ENCODE results near the gene ARHGAP9.
"Not testable (repeated sequence)": the region's sequence is repeated elsewhere in the genome, so short reads cannot be mapped to it uniquely, and the experiment has no call there.

ARHGAP9 gene

DNA sequence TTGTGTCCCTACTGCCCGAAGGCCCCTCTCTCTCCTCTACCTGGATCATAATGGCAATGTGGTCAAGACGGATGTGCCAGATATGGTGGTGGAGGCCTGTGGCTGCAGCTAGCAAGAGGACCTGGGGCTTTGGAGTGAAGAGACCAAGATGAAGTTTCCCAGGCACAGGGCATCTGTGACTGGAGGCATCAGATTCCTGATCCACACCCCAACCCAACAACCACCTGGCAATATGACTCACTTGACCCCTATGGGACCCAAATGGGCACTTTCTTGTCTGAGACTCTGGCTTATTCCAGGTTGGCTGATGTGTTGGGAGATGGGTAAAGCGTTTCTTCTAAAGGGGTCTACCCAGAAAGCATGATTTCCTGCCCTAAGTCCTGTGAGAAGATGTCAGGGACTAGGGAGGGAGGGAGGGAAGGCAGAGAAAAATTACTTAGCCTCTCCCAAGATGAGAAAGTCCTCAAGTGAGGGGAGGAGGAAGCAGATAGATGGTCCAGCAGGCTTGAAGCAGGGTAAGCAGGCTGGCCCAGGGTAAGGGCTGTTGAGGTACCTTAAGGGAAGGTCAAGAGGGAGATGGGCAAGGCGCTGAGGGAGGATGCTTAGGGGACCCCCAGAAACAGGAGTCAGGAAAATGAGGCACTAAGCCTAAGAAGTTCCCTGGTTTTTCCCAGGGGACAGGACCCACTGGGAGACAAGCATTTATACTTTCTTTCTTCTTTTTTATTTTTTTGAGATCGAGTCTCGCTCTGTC lies 22.8 kb downstream of the ARHGAP9 start:
- no peak for DNase-seq (ENCODE audit: low spot score)

- peak; percentile 59 for DNase-seq (ENCODE audit: low spot score)
These were observed 23.4 kb downstream of the ARHGAP9 start for GRCh38 chr12:57456145-57456700.

DNA sequence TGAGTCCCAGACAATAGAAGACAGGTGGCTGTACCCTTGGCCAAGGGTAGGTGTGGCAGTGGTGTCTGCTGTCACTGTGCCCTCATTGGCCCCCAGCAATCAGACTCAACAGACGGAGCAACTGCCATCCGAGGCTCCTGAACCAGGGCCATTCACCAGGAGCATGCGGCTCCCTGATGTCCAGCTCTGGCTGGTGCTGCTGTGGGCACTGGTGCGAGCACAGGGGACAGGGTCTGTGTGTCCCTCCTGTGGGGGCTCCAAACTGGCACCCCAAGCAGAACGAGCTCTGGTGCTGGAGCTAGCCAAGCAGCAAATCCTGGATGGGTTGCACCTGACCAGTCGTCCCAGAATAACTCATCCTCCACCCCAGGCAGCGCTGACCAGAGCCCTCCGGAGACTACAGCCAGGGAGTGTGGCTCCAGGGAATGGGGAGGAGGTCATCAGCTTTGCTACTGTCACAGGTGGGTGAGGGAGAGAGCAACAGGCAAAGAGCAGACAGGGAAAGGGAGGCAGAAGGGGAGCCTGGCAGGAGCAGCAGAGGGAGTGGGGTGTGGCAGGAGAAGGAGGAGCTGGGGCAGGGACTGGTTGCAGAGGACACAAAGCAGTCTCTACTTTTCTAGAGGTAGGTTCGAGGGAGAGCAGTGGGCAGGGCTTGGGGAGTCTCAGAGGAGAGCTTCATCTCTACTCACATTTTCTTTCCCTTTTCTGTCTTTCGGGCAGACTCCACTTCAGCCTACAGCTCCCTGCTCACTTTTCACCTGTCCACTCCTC lies 24.1 kb downstream of the ARHGAP9 start:
- DNase-seq (ENCODE audit: low spot score), result no peak

DNA sequence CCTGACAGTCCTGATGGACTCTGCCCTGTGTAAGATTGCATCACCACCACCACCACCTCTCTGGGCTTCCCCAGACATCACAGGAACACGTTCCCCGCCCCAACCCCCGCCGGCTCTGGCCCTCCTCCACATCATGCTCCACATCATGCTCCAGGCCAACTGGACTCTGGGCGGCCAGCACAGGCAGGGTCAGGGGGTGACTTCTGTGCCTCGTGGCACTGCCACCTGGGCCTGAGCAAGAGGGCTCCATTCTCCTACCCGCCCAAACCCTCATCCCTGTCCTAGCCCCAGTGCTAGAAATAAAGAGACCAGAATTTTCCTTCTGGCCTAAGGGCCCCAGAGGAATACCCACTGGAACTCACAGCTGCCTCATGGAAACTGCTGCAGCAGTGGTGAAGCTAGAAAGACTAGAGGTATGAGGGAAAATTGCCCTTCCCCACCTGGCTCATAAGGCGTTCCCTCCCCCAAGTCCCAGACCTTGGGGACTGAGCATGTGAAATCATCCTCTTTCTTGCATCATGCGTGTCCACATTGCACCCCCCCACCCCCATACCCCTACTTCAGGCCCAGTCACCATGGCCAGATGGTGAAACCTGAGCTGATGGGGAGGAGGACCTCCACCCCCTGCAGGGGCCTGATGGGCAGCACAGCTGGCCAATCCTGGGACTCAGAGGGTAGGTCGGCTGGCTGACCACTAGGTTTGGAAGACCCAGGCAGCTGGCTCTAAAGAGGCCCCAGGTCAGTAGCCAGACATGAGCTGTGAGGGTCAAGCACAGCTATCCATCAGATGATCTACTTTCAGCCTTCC lies 24.9 kb downstream of the ARHGAP9 start, which contains the start of gene INHBE:
TSS of gene INHBE (plus strand) at position 742 of the 808 bp plus-strand sequence. CDS start 230 bp downstream, outside the sequence.
- peak; percentile 47 for DNase-seq (ENCODE audit: low spot score)

GRCh38 chr12:57454213-57454565 lies 25.5 kb downstream of the ARHGAP9 start:
- DNase-seq (ENCODE audit: low spot score), result no peak

- peak; percentile 73 for DNase-seq (ENCODE audit: low spot score)
These were observed 26.6 kb downstream of the ARHGAP9 start for GRCh38 chr12:57452937-57453509.

- DNase-seq (ENCODE audit: low spot score), result peak; percentile 29
These were observed 27.3 kb downstream of the ARHGAP9 start for GRCh38 chr12:57452181-57452936.

DNA sequence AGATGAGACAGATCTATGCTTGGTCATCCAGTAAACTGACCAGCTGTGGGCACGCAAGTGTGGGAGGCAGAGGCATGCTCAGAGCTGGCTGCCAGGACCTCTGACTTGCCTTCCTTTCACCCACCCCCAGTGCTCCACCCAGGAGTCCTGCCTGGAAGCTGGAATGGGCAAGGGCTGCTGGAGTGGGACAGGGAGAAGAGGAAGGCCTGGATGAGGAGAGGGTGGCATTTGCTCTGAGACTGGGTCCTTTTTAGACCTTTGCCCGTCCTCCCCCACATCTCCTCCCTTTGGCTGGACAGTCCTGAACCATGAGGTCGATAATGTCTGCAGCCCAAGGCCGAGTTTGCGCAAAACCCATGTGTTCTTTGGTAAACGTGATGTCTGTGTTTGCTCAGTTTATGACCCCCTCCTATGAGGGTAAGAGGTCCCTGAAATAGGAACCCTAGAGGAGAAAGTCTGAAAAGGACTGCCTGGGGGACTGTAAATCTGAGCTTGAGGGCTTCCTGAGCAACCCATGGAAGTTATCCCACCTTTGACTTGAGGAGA lies 28.4 kb downstream of the ARHGAP9 start:
- no peak for DNase-seq (ENCODE audit: low spot score)

DNA sequence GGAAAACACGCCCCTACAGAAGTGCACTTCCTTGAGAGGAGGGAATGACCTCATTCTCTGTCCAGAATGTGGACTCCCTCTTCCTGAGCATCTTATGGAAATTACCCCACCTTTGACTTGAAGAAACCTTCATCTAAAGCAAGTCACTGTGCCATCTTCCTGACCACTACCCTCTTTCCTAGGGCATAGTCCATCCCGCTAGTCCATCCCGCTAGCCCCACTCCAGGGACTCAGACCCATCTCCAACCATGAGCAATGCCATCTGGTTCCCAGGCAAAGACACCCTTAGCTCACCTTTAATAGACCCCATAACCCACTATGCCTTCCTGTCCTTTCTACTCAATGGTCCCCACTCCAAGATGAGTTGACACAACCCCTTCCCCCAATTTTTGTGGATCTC lies 29.6 kb downstream of the ARHGAP9 start:
- no peak for DNase-seq (ENCODE audit: low spot score)

- no peak for DNase-seq (ENCODE audit: low spot score)
These were observed 30.3 kb downstream of the ARHGAP9 start for GRCh38 chr12:57449375-57449774.

DNA sequence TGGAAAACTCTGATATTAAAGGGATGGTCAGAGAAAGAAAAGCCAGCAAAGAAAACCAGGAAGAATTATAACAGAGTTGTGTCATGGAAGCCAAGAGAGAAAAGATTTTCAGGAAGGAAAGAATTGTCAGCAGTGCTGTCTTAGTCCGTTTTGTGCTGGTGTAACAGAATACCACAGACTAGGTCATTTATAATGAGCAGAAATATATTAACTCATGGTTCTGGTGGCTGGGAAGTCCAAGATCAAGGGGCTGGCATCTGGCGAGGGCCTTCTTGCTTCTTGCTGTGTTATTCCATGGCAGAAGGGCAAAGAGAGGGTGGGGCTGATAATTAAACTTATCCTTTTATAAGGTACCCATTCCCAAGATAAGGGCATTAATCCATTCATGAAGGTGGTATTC lies 31.0 kb downstream of the ARHGAP9 start:
- no peak for DNase-seq (ENCODE audit: low spot score)

DNA sequence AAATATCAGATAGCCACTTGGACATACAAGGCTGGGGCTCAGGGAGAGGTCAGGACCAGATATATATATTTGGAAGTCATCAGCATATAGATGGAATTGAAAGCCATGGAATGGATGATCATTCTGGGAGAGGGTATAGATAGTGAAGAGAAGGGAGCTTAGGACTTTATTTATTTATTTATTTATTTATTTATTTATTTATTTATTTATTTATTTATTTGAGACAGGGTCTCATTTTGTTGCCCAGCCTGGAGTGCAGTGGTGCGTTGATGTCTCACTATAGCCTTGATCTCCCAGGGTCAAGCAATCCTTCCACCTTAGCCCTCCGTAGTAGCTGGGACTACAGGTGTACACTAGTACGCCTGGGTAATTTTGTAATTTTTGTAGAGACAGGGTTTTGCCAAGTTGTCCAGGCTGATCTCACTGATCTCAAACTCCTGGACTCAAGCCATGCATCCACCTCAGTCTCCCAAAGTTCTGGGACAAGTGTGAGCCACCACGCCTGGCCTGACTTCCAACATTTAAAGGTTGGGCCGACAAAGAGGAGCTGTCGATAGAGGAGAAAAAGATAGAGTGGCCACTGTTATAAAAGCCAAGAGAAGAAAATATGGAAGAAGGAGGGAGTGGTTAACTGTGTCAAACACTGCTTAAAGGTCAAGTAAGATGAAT lies 33.2 kb downstream of the ARHGAP9 start:
- no peak for DNase-seq (ENCODE audit: low spot score)

- DNase-seq (ENCODE audit: low spot score), result no peak
These were observed 34.9 kb downstream of the ARHGAP9 start for GRCh38 chr12:57444744-57445143.

GRCh38 chr12:57444337-57444736 lies 35.3 kb downstream of the ARHGAP9 start:
- DNase-seq (ENCODE audit: low spot score), result not testable (repeated sequence)

DNA sequence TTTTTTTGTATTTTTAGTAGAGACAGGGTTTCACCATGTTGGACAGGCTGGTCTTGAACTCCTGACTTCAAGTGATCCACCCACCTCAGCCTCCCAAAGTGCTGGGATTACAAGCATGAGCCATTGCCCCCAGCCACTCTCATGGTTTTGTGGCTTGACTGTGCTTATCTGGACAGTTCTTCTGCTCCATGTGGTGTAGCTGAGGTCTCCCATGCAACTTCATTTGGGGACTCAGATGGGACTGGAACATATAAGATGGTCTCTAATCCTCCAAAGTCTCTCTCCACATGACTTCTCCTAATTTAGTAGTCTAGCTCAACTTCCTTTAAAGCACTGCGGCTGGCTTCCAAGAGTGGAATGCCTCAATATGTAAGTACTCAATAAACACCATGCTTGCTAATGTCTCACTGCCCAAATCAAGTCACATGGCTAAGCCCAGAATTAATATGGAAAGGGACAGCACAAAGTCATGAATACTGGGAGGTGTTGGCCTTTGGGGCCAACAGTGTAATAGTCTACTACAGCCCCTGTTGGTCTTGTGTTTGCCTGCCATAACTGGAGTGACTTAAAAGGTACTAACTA lies 37.7 kb downstream of the ARHGAP9 start:
- no peak for DNase-seq (ENCODE audit: low spot score)

DNA sequence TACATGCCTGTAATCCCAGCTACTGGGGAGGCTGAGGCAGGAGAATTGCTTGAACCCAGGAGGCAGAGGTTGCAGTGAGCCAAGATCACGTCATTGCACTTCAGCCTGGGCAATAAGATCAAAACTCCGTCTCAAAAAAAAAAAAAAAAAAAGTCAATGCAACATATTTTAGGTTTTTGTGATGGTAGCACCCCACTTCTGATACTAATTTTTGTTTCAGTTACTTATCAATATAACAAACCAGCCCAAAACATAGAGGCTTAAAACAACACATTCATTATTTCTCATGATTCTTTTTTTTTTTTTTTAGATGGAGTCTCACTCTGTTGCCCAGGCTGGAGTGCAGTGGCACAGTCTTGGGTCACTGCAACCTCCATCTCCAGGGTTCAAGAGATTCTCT lies 38.3 kb downstream of the ARHGAP9 start:
- DNase-seq (ENCODE audit: low spot score), result not testable (repeated sequence)

- DNase-seq (ENCODE audit: low spot score), result no peak
These were observed 39.9 kb downstream of the ARHGAP9 start for GRCh38 chr12:57439762-57440266.

DNA sequence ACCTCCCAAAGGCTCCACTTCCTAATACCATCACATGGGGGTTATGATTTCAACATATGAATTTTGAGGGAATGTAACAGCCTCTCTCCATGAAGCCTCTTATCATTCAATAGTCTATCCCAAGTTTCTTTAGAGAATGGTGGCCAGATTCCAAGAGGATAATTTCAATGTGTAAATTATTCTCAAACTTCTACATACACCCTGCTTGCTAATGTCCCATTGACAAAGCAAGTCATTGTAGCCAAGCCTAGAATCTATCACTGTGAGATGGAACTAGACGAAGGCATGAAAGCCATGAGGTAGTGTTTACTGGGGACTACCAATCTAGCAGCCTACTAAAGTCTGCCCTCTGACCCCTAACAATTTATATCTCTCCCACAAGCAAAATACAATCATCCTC lies 41.3 kb downstream of the ARHGAP9 start:
- no peak for DNase-seq (ENCODE audit: low spot score)

DNA sequence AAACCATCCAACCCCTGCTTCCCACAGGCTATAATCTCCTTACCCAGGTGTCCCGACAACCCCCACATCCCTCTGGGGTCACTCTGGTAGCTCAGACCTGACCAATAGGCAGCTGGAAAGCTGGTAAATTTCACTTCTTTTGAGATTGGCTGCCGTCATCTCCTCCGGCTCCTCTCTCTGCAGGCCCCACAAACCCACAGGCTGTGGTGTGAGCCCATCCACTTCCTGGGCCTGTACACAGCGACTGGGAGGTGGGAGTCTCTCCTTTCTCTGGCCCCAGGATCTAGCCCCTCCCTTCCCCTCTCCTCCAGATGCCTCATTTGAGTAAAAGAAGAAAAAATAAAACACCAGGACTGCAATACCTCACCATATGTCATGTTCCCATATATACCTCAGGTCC lies 44.4 kb downstream of the ARHGAP9 start:
- DNase-seq (ENCODE audit: low spot score), result no peak

Measured in kidney tubule cell (primary cell).